ENCODE measurements around the gene CAMK1D. TPM values are rescaled to one million over a fixed set of nuclear protein-coding genes. Genes with fewer than 3 reads are reported as not detected.

The CAMK1D gene
- polyA plus RNA-seq, 1 of the 3 experiments (the other 2 are of a cell fraction), result 4.1 TPM

DNA sequence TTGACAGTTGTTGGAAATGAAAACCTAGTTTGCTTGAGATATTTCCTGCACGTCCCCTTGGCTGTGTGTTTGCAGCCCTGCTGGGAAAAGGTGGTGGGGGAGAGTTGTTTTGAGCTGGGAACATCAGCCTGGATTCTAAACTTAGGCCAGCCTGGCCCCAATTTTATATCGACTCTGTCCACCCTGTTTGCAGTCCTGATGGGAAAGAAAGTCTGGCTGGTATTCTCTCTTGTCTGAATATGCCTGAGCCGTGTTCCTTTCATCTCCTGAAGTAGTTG, 473.5 kb downstream of the CAMK1D start:
- TF ChIP-seq, protein P1, sequence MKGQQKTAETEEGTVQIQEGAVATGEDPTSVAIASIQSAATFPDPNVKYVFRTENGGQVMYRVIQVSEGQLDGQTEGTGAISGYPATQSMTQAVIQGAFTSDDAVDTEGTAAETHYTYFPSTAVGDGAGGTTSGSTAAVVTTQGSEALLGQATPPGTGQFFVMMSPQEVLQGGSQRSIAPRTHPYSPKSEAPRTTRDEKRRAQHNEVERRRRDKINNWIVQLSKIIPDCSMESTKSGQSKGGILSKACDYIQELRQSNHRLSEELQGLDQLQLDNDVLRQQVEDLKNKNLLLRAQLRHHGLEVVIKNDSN (IDR thresholded peaks at IDR 0.05; ENCODE audit: borderline replicate concordance, low read depth), result no peak
- no peak for TF ChIP-seq EZH2phosphoT487 (IDR thresholded peaks at IDR 0.05; ENCODE audit: borderline replicate concordance, low read depth)
- no peak for TF ChIP-seq NFIC (IDR thresholded peaks at IDR 0.05; ENCODE audit: borderline replicate concordance)
- no peak for TF ChIP-seq SMC3 (IDR thresholded peaks at IDR 0.05; ENCODE audit: low read depth, low read length)
- TF ChIP-seq RCOR1 (IDR thresholded peaks at IDR 0.05; ENCODE audit: low read length), result no peak
- no peak for TF ChIP-seq TEAD4 (IDR thresholded peaks at IDR 0.05; ENCODE audit: borderline replicate concordance, insufficient read depth)
- TF ChIP-seq SIN3A (IDR thresholded peaks at IDR 0.05; ENCODE audit: borderline replicate concordance, low read depth, low read length), result no peak
- no peak for TF ChIP-seq MEF2A (IDR thresholded peaks at IDR 0.05; ENCODE audit: borderline replicate concordance, low read depth)
- no peak for TF ChIP-seq RFX5 (IDR thresholded peaks at IDR 0.05; ENCODE audit: low read length)
- no peak for TF ChIP-seq FOXM1 (IDR thresholded peaks at IDR 0.05; ENCODE audit: low read depth)
- TF ChIP-seq FOXJ3 (CRISPR knock-in tag; IDR thresholded peaks at IDR 0.05), result no peak
- no peak for TF ChIP-seq POLR2AphosphoS5 (IDR thresholded peaks at IDR 0.05; ENCODE audit: low read depth, low read length)
- no peak for TF ChIP-seq CHD2 (IDR thresholded peaks at IDR 0.05; ENCODE audit: low read length, partially characterized antibody)
- no peak for TF ChIP-seq JUND (IDR thresholded peaks at IDR 0.05)
- no peak for TF ChIP-seq MXI1 (IDR thresholded peaks at IDR 0.05; ENCODE audit: low read depth, low read length)
- ChIA-PET POLR2A (no interaction called here), CTCF (interaction anchor here (0.9 to 1.9 kb wide), 3 partner anchors 16 to 112 kb away, joined by 4 to 5 read pairs (median 4); no protein-coding TSS in a partner anchor)
- Histone ChIP-seq H3K79me2 (ENCODE audit: insufficient read depth) (no peaks in the 10 kb centered on the region), H3K4me3 (ENCODE audit: low read depth in 2 of 2, low read length in 1 of 2) (no peak overlapping the region), H3K27me3 (ENCODE audit: insufficient read depth) (no peaks in the 10 kb centered on the region), H3K9me3 (no peaks in the 10 kb centered on the region), H4K20me1 (ENCODE audit: insufficient read depth) (no peaks in the 10 kb centered on the region), H3K27ac (ENCODE audit: low read depth in 2 of 2, low read length in 1 of 2) (no peak overlapping the region), H3K36me3 (replicated peaks in 1 of 2; ENCODE audit: control insufficient read depth in 1 of 2, insufficient read depth in 2 of 2, low read length in 1 of 2) (no peaks in the 10 kb centered on the region), H3K4me2 (no peak overlapping the region), H3K9me2 (no peaks in the 10 kb centered on the region), H2AFZ (ENCODE audit: low read depth) (no peak overlapping the region), H3K9ac (no peak overlapping the region), H3K4me1 (ENCODE audit: control insufficient read depth in 1 of 2, insufficient read depth in 2 of 2, low read depth in 1 of 2, low read length in 1 of 2) (peaks cover 0 to 19% of the 10 kb centered on the region in 2 experiments; a peak in 1 of 4 replicates), H3F3A (replicated peaks; ENCODE audit: insufficient read depth) (no peaks in the 10 kb centered on the region)
- 78% methylated on average over 3 of the region's 3 CpGs for WGBS (ENCODE audit: low lambda C conversion rate)
- no peak for DNase-seq

DNA sequence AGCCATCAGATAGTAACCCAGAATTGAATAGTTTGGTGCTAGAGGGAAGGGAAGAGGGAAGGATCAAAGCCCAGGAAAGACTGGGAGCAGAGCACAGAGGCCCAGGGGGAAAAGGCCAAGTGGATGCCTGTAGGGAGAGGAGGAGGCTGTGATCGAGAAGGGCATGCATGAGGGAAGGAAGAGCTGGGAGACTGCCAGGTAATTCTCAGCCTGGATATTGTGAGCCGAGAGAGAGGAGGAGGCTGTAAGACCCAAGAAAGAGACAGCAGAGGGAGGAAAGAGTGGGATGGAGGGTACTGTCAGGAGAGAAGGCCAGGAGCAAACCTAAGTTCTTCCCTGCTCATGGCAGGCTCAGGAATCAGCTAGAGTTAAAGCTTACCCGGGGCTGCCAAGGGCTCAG, 474.0 kb downstream of the CAMK1D start:
- ChIA-PET CTCF (interaction anchor here (1.0 to 1.9 kb wide), 2 partner anchors 14 to 41 kb away, joined by 4 to 5 read pairs; no protein-coding TSS in a partner anchor), POLR2A (no interaction called here)
- TF ChIP-seq YY1 (IDR thresholded peaks at IDR 0.05; ENCODE audit: low read depth) (no peak), RXRA (IDR thresholded peaks at IDR 0.05; ENCODE audit: borderline replicate concordance, low read depth) (no peak), NFIC (IDR thresholded peaks at IDR 0.05; ENCODE audit: borderline replicate concordance) (no peak), TEAD4 (IDR thresholded peaks at IDR 0.05; ENCODE audit: borderline replicate concordance, insufficient read depth) (no peak), RAD21 (IDR thresholded peaks at IDR 0.05; ENCODE audit: low read length) (no peak), GATA2 (CRISPR knock-in tag; IDR thresholded peaks at IDR 0.05) (no peak), FOXJ3 (CRISPR knock-in tag; IDR thresholded peaks at IDR 0.05) (no peak), TAF1 (IDR thresholded peaks at IDR 0.05; ENCODE audit: borderline replicate concordance, low read depth, low read length) (no peak), RCOR1 (IDR thresholded peaks at IDR 0.05; ENCODE audit: low read length) (no peak)
- TF ChIP-seq, protein P2, sequence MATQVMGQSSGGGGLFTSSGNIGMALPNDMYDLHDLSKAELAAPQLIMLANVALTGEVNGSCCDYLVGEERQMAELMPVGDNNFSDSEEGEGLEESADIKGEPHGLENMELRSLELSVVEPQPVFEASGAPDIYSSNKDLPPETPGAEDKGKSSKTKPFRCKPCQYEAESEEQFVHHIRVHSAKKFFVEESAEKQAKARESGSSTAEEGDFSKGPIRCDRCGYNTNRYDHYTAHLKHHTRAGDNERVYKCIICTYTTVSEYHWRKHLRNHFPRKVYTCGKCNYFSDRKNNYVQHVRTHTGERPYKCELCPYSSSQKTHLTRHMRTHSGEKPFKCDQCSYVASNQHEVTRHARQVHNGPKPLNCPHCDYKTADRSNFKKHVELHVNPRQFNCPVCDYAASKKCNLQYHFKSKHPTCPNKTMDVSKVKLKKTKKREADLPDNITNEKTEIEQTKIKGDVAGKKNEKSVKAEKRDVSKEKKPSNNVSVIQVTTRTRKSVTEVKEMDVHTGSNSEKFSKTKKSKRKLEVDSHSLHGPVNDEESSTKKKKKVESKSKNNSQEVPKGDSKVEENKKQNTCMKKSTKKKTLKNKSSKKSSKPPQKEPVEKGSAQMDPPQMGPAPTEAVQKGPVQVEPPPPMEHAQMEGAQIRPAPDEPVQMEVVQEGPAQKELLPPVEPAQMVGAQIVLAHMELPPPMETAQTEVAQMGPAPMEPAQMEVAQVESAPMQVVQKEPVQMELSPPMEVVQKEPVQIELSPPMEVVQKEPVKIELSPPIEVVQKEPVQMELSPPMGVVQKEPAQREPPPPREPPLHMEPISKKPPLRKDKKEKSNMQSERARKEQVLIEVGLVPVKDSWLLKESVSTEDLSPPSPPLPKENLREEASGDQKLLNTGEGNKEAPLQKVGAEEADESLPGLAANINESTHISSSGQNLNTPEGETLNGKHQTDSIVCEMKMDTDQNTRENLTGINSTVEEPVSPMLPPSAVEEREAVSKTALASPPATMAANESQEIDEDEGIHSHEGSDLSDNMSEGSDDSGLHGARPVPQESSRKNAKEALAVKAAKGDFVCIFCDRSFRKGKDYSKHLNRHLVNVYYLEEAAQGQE (IDR thresholded peaks at IDR 0.05; ENCODE audit: low read depth, low read length), result no peak
- TF ChIP-seq, protein P1 (IDR thresholded peaks at IDR 0.05; ENCODE audit: borderline replicate concordance, low read depth), result no peak
- TF ChIP-seq, protein P3, sequence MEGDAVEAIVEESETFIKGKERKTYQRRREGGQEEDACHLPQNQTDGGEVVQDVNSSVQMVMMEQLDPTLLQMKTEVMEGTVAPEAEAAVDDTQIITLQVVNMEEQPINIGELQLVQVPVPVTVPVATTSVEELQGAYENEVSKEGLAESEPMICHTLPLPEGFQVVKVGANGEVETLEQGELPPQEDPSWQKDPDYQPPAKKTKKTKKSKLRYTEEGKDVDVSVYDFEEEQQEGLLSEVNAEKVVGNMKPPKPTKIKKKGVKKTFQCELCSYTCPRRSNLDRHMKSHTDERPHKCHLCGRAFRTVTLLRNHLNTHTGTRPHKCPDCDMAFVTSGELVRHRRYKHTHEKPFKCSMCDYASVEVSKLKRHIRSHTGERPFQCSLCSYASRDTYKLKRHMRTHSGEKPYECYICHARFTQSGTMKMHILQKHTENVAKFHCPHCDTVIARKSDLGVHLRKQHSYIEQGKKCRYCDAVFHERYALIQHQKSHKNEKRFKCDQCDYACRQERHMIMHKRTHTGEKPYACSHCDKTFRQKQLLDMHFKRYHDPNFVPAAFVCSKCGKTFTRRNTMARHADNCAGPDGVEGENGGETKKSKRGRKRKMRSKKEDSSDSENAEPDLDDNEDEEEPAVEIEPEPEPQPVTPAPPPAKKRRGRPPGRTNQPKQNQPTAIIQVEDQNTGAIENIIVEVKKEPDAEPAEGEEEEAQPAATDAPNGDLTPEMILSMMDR (IDR thresholded peaks at IDR 0.05), result no peak

More for the DNA sequence above, 474.0 kb downstream of the CAMK1D start:
- no peak for DNase-seq
- Histone ChIP-seq H3K9me3 (no peaks in the 10 kb centered on the region), H3K9ac (no peak overlapping the region), H2AFZ (ENCODE audit: low read depth) (no peak overlapping the region), H3K27me3 (ENCODE audit: insufficient read depth) (no peaks in the 10 kb centered on the region), H3K79me2 (ENCODE audit: insufficient read depth) (no peaks in the 10 kb centered on the region), H3K4me1 (ENCODE audit: control insufficient read depth in 1 of 2, insufficient read depth in 2 of 2, low read depth in 1 of 2, low read length in 1 of 2) (peaks cover 0 to 19% of the 10 kb centered on the region in 2 experiments; a peak in 1 of 4 replicates), H3K36me3 (replicated peaks in 1 of 2; ENCODE audit: control insufficient read depth in 1 of 2, insufficient read depth in 2 of 2, low read length in 1 of 2) (no peaks in the 10 kb centered on the region), H3K4me2 (no peak overlapping the region), H4K20me1 (ENCODE audit: insufficient read depth) (no peaks in the 10 kb centered on the region), H3K4me3 (ENCODE audit: low read depth in 2 of 2, low read length in 1 of 2) (no peak overlapping the region), H3K9me2 (no peaks in the 10 kb centered on the region), H3K27ac (ENCODE audit: low read depth in 2 of 2, low read length in 1 of 2) (no peak overlapping the region), H3F3A (replicated peaks; ENCODE audit: insufficient read depth) (no peaks in the 10 kb centered on the region)
- WGBS (ENCODE audit: low lambda C conversion rate), result 68% methylated on average over 3 of the region's 3 CpGs

Measured in SK-N-SH (cell line).